K562 (cell line): ENCODE measurements around the gene PHEX. TPM values are rescaled to one million over a fixed set of nuclear protein-coding genes. Genes with fewer than 3 reads are reported as not detected.

Experiments used
- ATAC-seq: fragments of 200-7000 bp; cut with Tn5 transposase; 3 replicates; pipeline ENCODE4 v1.9.1; 2020; ENCODE audit warnings: moderate library complexity
- BruUV-seq: library from RNA; stranded (reverse); fragments of 400-500 nt; replicated peaks from 2 replicates; lab custom pipeline; 2021; lab: Mats Ljungman, UMichigan
- CTCF ChIA-PET: fragments of 300-600 bp; formaldehyde crosslinking; extraction: SDS; loops from one replicate; lab custom pipeline; 2021; ENCODE audit warnings: low intra/inter-chr PET ratio; lab: Yijun Ruan, JAX
- POLR2A ChIA-PET: fragments of 300-600, 350-650 bp; sonication (Branson Sonifier 250); formaldehyde crosslinking; extraction: SDS; loops from one replicate; lab custom pipeline; 2021; ENCODE audit warnings: antibody characterized with exemption, inconsistent platforms; lab: Yijun Ruan, JAX
- DNase-seq, 4 experiments: peaks; one replicate each; pipeline versions ENCODE4 v3.0.0 to v3.0.0-alpha.2; 2011 to 2018; ENCODE audit warnings: low spot score in 3 of 4, mixed read lengths in 3 of 4; ENCODE audit errors: extremely low read depth in 1 of 4
- FAIRE-seq: peaks from 2 replicates; lab custom pipeline; 2011; peaks lifted over from hg19 to GRCh38; lab: Jason Lieb, UNC
- H2AFZ ChIP-seq: 2 replicates; pipeline ENCODE4 v1.6.0; 2011; ENCODE audit warnings: low read depth, low read length, control low read depth, inconsistent platforms
- H3K27ac ChIP-seq: fragments of 200-600 bp; 3 replicates; pipeline ENCODE4 v1.8.0; 2011; ENCODE audit warnings: low read depth, mild to moderate bottlenecking, control low read depth, inconsistent platforms, low read length, moderate library complexity, mixed read lengths; ENCODE audit errors: extremely low read depth
- H3K27me3 ChIP-seq, 2 experiments: fragments of 300-600 bp in 1 of 2; 2 replicates in 1 of 2; 3 replicates in 1 of 2; pipeline versions ENCODE4 v1.6.0 to v1.8.0; 2011; ENCODE audit warnings: inconsistent platforms in 2 of 2, low read length in 2 of 2, mild to moderate bottlenecking in 1 of 2, mixed read lengths in 1 of 2, moderate library complexity in 1 of 2; ENCODE audit not compliant: control insufficient read depth in 2 of 2, insufficient read depth in 2 of 2
- H3K36me3 ChIP-seq: fragments of 300-600 bp; 3 replicates; pipeline ENCODE4 v1.8.0; 2011; ENCODE audit warnings: mild to moderate bottlenecking, low read length, inconsistent platforms; ENCODE audit not compliant: control insufficient read depth, insufficient read depth
- H3K4me1 ChIP-seq, 2 experiments: fragments of 200-600 bp in 1 of 2; replicated peaks in 1 of 2; 2 replicates in 1 of 2; 3 replicates in 1 of 2; pipeline versions ENCODE4 v1.5.1 to v1.8.0; 2011; ENCODE audit warnings: inconsistent platforms in 2 of 2, low read length in 2 of 2, mild to moderate bottlenecking in 1 of 2, mixed read lengths in 1 of 2, moderate library complexity in 1 of 2; ENCODE audit not compliant: control insufficient read depth in 2 of 2, insufficient read depth in 2 of 2
- H3K4me2 ChIP-seq: 2 replicates; pipeline ENCODE4 v1.6.1; 2011; ENCODE audit warnings: low read length, control low read depth, inconsistent platforms, mixed read lengths; ENCODE audit not compliant: insufficient read depth
- H3K4me3 ChIP-seq: fragments of 200-600 bp; sonication (generic), shearing (Covaris generic); 2 replicates; pipeline ENCODE4 v1.5.1; 2016; ENCODE audit warnings: control low read depth, inconsistent platforms
- H3K79me2 ChIP-seq: fragments of 200-600 bp; 3 replicates; pipeline ENCODE4 v1.8.0; 2011; ENCODE audit warnings: low read length, inconsistent platforms; ENCODE audit not compliant: control insufficient read depth, insufficient read depth
- H3K9ac ChIP-seq, 2 experiments: 2 replicates each; pipeline versions ENCODE4 v1.6.0 to v1.6.1; 2011; ENCODE audit warnings: low read depth in 2 of 2, low read length in 2 of 2, control low read depth in 1 of 2, inconsistent platforms in 1 of 2, mild to moderate bottlenecking in 1 of 2, mixed read lengths in 1 of 2; ENCODE audit not compliant: insufficient read depth in 1 of 2
- H3K9me1 ChIP-seq: one replicate; pipeline ENCODE4 v1.6.0; 2011; ENCODE audit warnings: inconsistent platforms, mild to moderate bottlenecking, low read length, moderate library complexity; ENCODE audit not compliant: control insufficient read depth, insufficient read depth
- H3K9me3 ChIP-seq: replicated peaks from 2 replicates; pipeline ENCODE4 v1.5.1; 2011; ENCODE audit warnings: low read depth, low read length, inconsistent platforms; ENCODE audit not compliant: control insufficient read depth, insufficient read depth
- H4K20me1 ChIP-seq: replicated peaks from 2 replicates; pipeline ENCODE4 v1.6.1; 2011; ENCODE audit warnings: low read length, inconsistent platforms, mixed read lengths; ENCODE audit not compliant: control insufficient read depth, insufficient read depth
- CREB3L1 ChIP-seq: fragments of 450-650 bp; IDR thresholded peaks from 2 replicates; pipeline ENCODE4 v1.6.1; 2014; ENCODE audit warnings: low read depth, mild to moderate bottlenecking, moderate library complexity, borderline replicate concordance
- GTF2B ChIP-seq: IDR thresholded peaks from 2 replicates; pipeline ENCODE4 v1.6.1; 2011; ENCODE audit not compliant: insufficient read length; ENCODE audit errors: extremely low read depth
- HMG20A ChIP-seq: fragments of 450-650 bp; formaldehyde crosslinking; conservative IDR thresholded peaks from 2 replicates; pipeline ENCODE4 v1.4.0; 2020; ENCODE audit warnings: mild to moderate bottlenecking, mixed read lengths
- MCM3 ChIP-seq: fragments of 450-650 bp; IDR thresholded peaks from 2 replicates; pipeline ENCODE4 v1.6.1; 2016
- NFRKB ChIP-seq: fragments of 450-650 bp; IDR thresholded peaks from 2 replicates; pipeline ENCODE4 v1.6.1; 2016; ENCODE audit warnings: low read depth
- NKRF ChIP-seq: fragments of 450-650 bp; IDR thresholded peaks from 2 replicates; pipeline ENCODE4 v1.6.1; 2016; ENCODE audit warnings: borderline replicate concordance
- PCBP2 ChIP-seq: fragments of 200-400 bp; formaldehyde crosslinking; IDR thresholded peaks from 2 replicates; pipeline ENCODE4 v1.6.1; 2018; ENCODE audit warnings: low read length, low read depth, mild to moderate bottlenecking, moderate library complexity; ENCODE audit not compliant: poor library complexity, severe bottlenecking
- PRMT5 ChIP-seq: sonication (generic); formaldehyde crosslinking; IDR thresholded peaks from 2 replicates; pipeline ENCODE4 v1.5.0; 2020; ENCODE audit warnings: missing genetic modification reagents
- PRPF4 ChIP-seq: fragments of 200-400 bp; formaldehyde crosslinking; IDR thresholded peaks from one replicate; pipeline ENCODE4 v1.6.1; 2017; ENCODE audit warnings: low read length, low read depth, mild to moderate bottlenecking; ENCODE audit not compliant: insufficient read depth, poor library complexity, severe bottlenecking
- RBM25 ChIP-seq: fragments of 200-400 bp; formaldehyde crosslinking; IDR thresholded peaks from 2 replicates; pipeline ENCODE4 v1.6.1; 2018; ENCODE audit warnings: low read length, low read depth, moderate library complexity; ENCODE audit not compliant: severe bottlenecking
- RERE ChIP-seq: sonication (generic); formaldehyde crosslinking; IDR thresholded peaks from 2 replicates; pipeline ENCODE4 v1.8.0; 2023; ENCODE audit warnings: missing genetic modification reagents, mild to moderate bottlenecking, borderline replicate concordance
- SAFB ChIP-seq: fragments of 200-400 bp; formaldehyde crosslinking; IDR thresholded peaks from 2 replicates; pipeline ENCODE4 v1.6.1; 2017; ENCODE audit warnings: low read depth, low read length, borderline replicate concordance
- SETDB1 ChIP-seq: IDR thresholded peaks from one replicate; pipeline ENCODE4 v1.6.1; 2012; ENCODE audit warnings: low read length, control low read depth, inconsistent platforms
- ZNF24 ChIP-seq: fragments of 450-650 bp; IDR thresholded peaks from 2 replicates; pipeline ENCODE4 v1.6.1; 2016
- WGBS: fragments of 100-300 bp; shearing (Covaris generic); methylation state at CpG from one replicate; pipeline ENCODE4 v1.1.6; 2016; ENCODE audit warnings: low coverage, mixed read lengths; ENCODE audit not compliant: insufficient coverage; ENCODE audit errors: missing lambda C conversion rate; 5-methylcytosine and 5-hydroxymethylcytosine counted together
- in situ Hi-C: fragments of 300-500 bp; cut with MboI; formaldehyde crosslinking; loops from 4 replicates; pipeline ENCODE4 v1.15.0; 2018; ENCODE audit warnings: inconsistent platforms, mixed read lengths
- intact Hi-C: fragments of 100-400 bp; cut with micrococcal nuclease; formaldehyde crosslinking; loops from 2 replicates; pipeline ENCODE4 v1.14.2; 2022
- polyA plus RNA-seq, 8 experiments: library from polyadenylated mRNA; depleted of rRNA in 4 of 8; stranded (reverse) in 5 of 8; unstranded in 3 of 8; fragments of >200 nt; fragmentation: Nextera tagmentation in 2 of 8; fragmentation: Illumina TruSeq in 1 of 8; extraction: Ambion mirVana in 2 of 8; extraction: Trizol in 1 of 8; gene quantifications; 2 replicates each; pipeline versions ENCODE4 v1.2.1 to v1.2.3, GENCODE V29; 2011 to 2014; ENCODE audit warnings: inconsistent platforms in 1 of 8, missing spikeins in 1 of 8
- total RNA-seq, 7 experiments: library from RNA; depleted of rRNA in 6 of 7; stranded (reverse); fragments of >200 nt in 6 of 7; fragmentation: Illumina TruSeq in 2 of 7; extraction: Trizol in 2 of 7; gene quantifications; 2 replicates each; pipeline versions ENCODE4 v1.2.1 to v1.2.3, GENCODE V29; 2011 to 2021; ENCODE audit warnings: low replicate concordance in 1 of 7

PHEX gene
- total and polyA plus RNA-seq, 9 of the 15 experiments (the other 6 are each of a cell fraction or from before 2014, with no cell fraction given) = 0.01 to 0.11 (median 0.04) TPM; not detected in 6

- ATAC-seq (no peak), FAIRE-seq (no peak), DNase-seq (no peak)
- 53% methylated on average over 1 of the region's 1 CpG for WGBS
- no peak overlapping the region for H3K9ac ChIP-seq
- no peak overlapping the region for H3K4me2 ChIP-seq
- no peaks in the 10 kb centered on the region for H3K9me3 ChIP-seq
- no peaks in the 10 kb centered on the region for H3K36me3 ChIP-seq
- intact Hi-C loops = no loop called here
- H3K27ac ChIP-seq = no peak overlapping the region
- no peaks in the 10 kb centered on the region for H3K79me2 ChIP-seq
- no peaks in the 10 kb centered on the region for H3K9me1 ChIP-seq
- in situ Hi-C loops = no loop called here
- no peaks in the 10 kb centered on the region; a peak in 1 of 5 replicates for H3K27me3 ChIP-seq
- ChIA-PET CTCF (no interaction called here), POLR2A (interaction anchor here (0.8 kb wide), 1 partner anchor 81 kb away, joined by 3 read pairs; no protein-coding TSS in a partner anchor)
- no peak overlapping the region for H3K4me3 ChIP-seq
- H2AFZ ChIP-seq = no peak overlapping the region
- no peaks in the 10 kb centered on the region for H3K4me1 ChIP-seq
- no TSS peak for BruUV-seq
- H4K20me1 ChIP-seq = no peaks in the 10 kb centered on the region
- TF ChIP-seq NFRKB (no peak), PCBP2 (no peak), GTF2B (no peak), PRPF4 (no peak), PRMT5 (CRISPR knock-in tag) (no peak), MCM3 (no peak), NKRF (no peak), RERE (CRISPR knock-in tag) (no peak), ZNF24 (no peak), RBM25 (no peak), CREB3L1 (no peak), SETDB1 (no peak), HMG20A (CRISPR knock-in tag) (no peak), SAFB (no peak)
Measured at GRCh38 chrX:22109442-22109841, 77.3 kb downstream of the PHEX start.
